Astrocyte of the cerebellum (primary cell): ENCODE data around the gene YES1.
"Not testable (repeated sequence)": the region's sequence is repeated elsewhere in the genome, so short reads cannot be mapped to it uniquely, and the experiment has no call there.

Source experiments
- DNase-seq: peaks from one replicate; pipeline ENCODE4 v3.0.0-alpha.2; 2011; ENCODE audit warnings: low read depth
- H3K4me3 ChIP-seq: 2 replicates; pipeline ENCODE4 v1.5.1; 2011; ENCODE audit warnings: mild to moderate bottlenecking, low read depth, low read length, moderate library complexity
- CTCF ChIP-seq: IDR thresholded peaks from 2 replicates; pipeline ENCODE4 v1.5.1; 2012; ENCODE audit warnings: low read length, low read depth, moderate library complexity, mild to moderate bottlenecking; ENCODE audit errors: missing control alignments
- in situ Hi-C: cut with HindIII; loops from 2 replicates; pipeline ENCODE4 v1.10.0; 2017; ENCODE audit warnings: low sequenced_read_pairs

YES1 gene

GRCh38 chr18:773980-774624 is 37.9 kb downstream of the YES1 start:
- DNase-seq: no peak
- no peak overlapping the region for H3K4me3 ChIP-seq
- TF ChIP-seq CTCF: no peak
- in situ Hi-C loops: no loop called here

- in situ Hi-C loops: no loop called here
- DNase-seq: no peak
- TF ChIP-seq CTCF: no peak
- H3K4me3 ChIP-seq: no peak overlapping the region
Measured at GRCh38 chr18:770583-770961, 41.5 kb downstream of the YES1 start.

- no peak for DNase-seq
- no peak for TF ChIP-seq CTCF
- in situ Hi-C loops: no loop called here
Measured at GRCh38 chr18:767961-768360, 44.1 kb downstream of the YES1 start.

GRCh38 chr18:767084-767882 is 44.8 kb downstream of the YES1 start:
- no peak overlapping the region for H3K4me3 ChIP-seq
- in situ Hi-C loops: no loop called here
- no peak for TF ChIP-seq CTCF
- DNase-seq: no peak

More at GRCh38 chr18:767961-768360, 44.1 kb downstream of the YES1 start:
- no peak overlapping the region for H3K4me3 ChIP-seq

- no peak overlapping the region for H3K4me3 ChIP-seq
- no peak for DNase-seq
- in situ Hi-C loops: no loop called here
- no peak for TF ChIP-seq CTCF
Measured at GRCh38 chr18:766550-766860, 45.5 kb downstream of the YES1 start.

GRCh38 chr18:765764-766549 is 46.1 kb downstream of the YES1 start:
- in situ Hi-C loops: no loop called here
- no peak overlapping the region for H3K4me3 ChIP-seq
- no peak for DNase-seq
- TF ChIP-seq CTCF: no peak

- in situ Hi-C loops, DNase-seq, H3K4me3 ChIP-seq: not testable (repeated sequence)
Measured at GRCh38 chr18:759864-760263, 52.2 kb downstream of the YES1 start.
